GM18868 (cell line): ENCODE measurements around the gene NMNAT2.

Source experiments
- ATAC-seq: cut with Tn5 transposase; IDR thresholded peaks from one replicate; pipeline ENCODE4 v1.9.1; 2021; ENCODE audit warnings: mild to moderate bottlenecking, moderate library complexity; ENCODE audit not compliant: unreplicated experiment

NMNAT2 gene

DNA sequence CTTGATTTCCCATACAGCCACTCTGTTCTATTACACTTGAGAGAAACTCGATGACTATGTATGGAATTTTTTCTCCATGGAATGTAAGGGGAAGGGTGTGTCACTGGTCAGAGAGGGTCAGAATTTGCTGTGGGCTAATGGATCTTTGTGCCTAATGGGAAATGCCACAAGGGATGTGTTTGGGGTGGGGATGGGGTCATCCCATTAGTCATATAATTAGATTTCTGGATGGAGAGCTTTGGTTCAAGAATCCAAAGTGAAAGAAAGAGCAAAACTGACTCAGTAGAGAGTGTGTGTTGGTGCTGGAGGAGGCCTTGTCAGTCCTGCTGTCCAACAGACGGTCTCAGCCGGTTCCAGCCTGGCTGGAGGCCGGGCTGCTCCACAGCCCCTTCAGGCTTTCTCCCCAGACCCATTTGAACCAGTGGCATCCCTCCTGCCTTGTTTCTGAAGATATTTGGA, 145.8 kb downstream of the NMNAT2 start:
- ATAC-seq = no peak

- ATAC-seq = no peak
These were observed 147.5 kb downstream of the NMNAT2 start for GRCh38 chr1:183270541-183271141.

- no peak for ATAC-seq
These were observed 150.3 kb downstream of the NMNAT2 start for GRCh38 chr1:183267646-183268431.

GRCh38 chr1:183263886-183264602, 154.1 kb downstream of the NMNAT2 start:
- ATAC-seq = no peak

GRCh38 chr1:183262628-183263200, 155.5 kb downstream of the NMNAT2 start:
- ATAC-seq = no peak

DNA sequence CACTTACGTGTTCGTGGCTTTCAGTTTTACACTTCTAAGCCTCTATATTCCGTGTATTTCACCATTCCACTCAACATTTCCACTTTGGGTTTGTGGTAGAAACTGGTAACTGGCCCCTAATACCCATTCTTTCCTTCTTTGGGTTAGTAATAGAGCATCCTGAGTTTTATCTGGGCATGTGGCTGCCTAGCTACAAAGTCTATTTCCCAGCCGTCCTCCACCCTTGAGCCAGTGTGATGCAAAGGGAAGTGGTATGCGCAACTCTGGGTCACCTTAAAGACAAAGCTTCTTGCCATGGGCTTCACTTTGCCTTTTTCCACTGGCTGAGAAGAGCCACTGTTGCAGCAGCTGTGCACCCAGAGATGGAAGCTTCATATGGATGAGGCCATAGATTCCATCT, 158.3 kb downstream of the NMNAT2 start:
- no peak for ATAC-seq

DNA sequence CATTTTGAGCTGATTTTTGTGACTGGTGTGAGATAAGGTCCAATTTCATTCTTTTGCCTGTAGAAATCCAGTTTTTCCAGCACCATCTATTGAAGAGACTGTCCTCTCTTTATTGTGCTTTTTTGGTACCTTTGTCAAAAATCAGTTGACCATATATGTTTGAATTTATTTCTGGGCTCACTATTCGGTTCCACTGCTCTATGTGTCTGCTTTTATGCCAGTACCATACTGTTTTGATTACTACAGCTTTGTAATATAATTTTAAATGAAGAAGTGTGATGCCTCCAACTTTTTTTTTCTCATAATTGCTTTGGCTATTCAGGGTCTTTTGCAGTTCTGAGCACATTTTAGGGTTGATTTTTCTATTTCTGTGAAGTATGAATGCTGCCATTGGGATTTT, 163.1 kb downstream of the NMNAT2 start:
- ATAC-seq = no peak

GRCh38 chr1:183251959-183252450, 166.2 kb downstream of the NMNAT2 start:
- no peak for ATAC-seq

DNA sequence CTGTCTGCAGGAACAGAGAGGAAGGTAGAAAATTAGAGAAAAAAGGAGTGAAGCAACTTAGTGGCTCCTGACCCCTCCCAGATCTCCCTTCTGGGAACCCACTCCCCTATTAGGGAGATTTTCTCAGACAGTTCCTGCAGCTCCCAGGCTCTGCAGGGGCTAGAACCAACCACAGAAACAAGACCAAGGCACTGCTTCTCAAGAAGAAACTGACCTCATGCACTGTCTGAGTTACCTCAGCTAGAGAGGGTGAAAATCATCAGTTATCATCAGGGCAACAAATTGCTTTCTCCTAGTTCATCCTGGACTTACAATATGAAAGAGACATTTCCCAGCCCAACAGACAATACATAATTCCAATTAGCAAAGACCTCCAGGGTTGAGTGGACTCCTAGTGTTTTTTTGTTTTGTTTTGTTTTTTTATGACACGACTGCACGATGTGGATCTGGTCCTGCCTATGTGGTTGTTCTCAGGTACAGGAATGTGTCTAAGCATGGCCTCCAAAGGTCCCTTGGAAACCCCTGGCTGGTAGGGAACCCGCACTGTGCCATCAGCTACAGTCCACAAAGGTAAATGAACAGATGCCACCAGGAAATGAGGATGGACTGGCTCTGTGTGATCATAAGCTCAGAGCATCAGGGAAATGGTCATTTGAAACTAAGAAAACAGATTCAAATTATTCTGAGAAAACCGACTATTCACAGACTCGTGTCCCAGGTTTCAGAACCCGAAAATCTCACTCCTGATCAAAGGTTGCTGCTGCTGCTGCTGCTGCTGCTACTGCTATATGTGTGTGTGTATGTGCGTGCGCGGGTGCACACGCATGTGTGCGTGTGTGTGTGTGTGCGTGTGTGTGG, 166.8 kb downstream of the NMNAT2 start:
- ATAC-seq = no peak

DNA sequence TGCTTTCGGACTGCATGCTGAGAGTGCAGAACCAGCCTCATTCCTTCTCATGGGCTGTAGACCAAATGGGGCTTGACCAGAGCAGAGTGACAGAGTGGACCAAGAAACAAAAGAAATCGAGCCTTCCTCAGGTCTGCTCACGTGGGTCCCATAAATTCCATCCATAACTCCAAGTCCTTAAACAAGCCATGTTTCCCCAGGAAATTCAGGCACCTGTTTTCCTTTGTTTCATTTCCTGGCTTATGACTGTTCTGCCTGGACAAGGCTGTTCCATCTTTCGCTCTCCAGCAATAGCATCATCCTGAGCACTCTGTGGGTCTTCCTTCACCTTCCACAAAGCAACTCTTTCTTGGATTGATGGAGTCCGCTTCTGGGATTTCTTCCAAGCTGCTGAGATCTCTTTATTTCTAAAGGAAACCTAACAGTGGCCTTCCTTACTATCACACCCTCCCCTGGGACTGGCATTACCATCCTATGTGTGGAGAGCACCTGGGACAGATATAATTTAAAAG, 168.2 kb downstream of the NMNAT2 start:
- no peak for ATAC-seq

GRCh38 chr1:183248989-183249691, 169.0 kb downstream of the NMNAT2 start:
- no peak for ATAC-seq

GRCh38 chr1:183247931-183248330, 170.2 kb downstream of the NMNAT2 start:
- ATAC-seq = no peak

GRCh38 chr1:183247484-183247883, 170.7 kb downstream of the NMNAT2 start:
- no peak for ATAC-seq

DNA sequence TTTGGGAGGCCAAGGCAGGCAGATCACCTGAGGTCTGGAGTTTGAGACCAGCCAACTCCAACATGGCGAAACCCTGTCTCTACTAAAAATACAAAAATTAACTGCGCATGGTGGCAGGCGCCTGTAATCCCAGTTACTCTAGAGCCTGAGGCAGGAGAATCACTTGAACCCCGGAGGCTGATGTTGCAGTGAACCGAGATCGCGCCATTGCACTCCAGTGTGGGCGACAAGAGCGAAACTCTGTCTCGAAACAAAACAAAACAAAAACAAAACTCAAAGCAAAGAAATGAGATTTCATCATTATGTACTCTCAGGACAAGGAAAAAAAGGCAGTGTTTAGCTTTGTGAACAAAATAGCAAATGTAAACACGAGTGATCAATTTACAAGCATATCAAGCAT, 171.1 kb downstream of the NMNAT2 start:
- ATAC-seq = no peak

- ATAC-seq = no peak
These were observed 171.7 kb downstream of the NMNAT2 start for GRCh38 chr1:183246436-183246835.

- ATAC-seq = no peak
These were observed 172.8 kb downstream of the NMNAT2 start for GRCh38 chr1:183245357-183245756.

- ATAC-seq = no peak
These were observed 173.7 kb downstream of the NMNAT2 start for GRCh38 chr1:183244466-183244865.

DNA sequence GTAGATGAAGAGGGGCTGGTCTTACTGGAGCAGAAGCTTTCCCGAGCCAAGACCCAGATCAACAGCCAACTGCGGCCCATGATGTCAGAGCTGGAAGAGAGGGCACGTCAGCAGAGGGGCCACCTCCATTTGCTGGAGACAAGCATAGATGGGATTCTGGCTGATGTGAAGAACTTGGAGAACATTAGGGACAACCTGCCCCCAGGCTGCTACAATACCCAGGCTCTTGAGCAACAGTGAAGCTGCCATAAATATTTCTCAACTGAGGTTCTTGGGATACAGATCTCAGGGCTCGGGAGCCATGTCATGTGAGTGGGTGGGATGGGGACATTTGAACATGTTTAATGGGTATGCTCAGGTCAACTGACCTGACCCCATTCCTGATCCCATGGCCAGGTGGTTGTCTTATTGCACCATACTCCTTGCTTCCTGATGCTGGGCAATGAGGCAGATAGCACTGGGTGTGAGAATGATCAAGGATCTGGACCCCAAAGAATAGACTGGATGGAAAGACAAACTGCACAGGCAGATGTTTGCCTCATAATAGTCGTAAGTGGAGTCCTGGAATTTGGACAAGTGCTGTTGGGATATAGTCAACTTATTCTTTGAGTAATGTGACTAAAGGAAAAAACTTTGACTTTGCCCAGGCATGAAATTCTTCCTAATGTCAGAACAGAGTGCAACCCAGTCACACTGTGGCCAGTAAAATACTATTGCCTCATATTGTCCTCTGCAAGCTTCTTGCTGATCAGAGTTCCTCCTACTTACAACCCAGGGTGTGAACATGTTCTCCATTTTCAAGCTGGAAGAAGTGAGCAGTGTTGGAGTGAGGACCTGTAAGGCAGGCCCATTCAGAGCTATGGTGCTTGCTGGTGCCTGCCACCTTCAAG, 174.8 kb downstream of the NMNAT2 start:
- ATAC-seq = no peak

- no peak for ATAC-seq
These were observed 175.6 kb downstream of the NMNAT2 start for GRCh38 chr1:183242556-183242955.
